ENCODE results near the gene CKAP2L.

Gene CKAP2L

DNA sequence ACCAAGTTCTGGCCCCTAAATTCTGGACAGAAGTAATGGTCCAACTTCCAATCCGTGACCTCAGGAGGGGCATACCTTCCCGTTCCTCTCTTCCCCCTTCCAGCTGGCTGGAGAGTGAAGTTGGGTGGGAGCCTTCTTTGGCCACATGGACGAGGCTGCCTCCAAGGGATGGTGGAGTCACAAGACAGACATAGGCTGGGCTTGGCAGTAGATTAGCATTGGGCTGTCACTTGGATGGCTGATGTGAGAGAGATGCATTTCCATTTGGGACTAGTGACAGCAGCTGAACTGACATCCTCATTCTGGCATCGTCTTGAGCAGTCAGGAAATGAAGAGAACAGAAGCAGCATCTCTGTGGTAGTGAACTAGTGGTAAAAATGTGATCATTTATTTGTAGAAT, 31.0 kb downstream of the CKAP2L start:
- peaks cover 13% of the 10 kb centered on the region for H3K36me3 ChIP-seq
- TF ChIP-seq, protein P1, sequence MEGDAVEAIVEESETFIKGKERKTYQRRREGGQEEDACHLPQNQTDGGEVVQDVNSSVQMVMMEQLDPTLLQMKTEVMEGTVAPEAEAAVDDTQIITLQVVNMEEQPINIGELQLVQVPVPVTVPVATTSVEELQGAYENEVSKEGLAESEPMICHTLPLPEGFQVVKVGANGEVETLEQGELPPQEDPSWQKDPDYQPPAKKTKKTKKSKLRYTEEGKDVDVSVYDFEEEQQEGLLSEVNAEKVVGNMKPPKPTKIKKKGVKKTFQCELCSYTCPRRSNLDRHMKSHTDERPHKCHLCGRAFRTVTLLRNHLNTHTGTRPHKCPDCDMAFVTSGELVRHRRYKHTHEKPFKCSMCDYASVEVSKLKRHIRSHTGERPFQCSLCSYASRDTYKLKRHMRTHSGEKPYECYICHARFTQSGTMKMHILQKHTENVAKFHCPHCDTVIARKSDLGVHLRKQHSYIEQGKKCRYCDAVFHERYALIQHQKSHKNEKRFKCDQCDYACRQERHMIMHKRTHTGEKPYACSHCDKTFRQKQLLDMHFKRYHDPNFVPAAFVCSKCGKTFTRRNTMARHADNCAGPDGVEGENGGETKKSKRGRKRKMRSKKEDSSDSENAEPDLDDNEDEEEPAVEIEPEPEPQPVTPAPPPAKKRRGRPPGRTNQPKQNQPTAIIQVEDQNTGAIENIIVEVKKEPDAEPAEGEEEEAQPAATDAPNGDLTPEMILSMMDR (IDR thresholded peaks at IDR 0.05; ENCODE audit: low read depth, low read length) = no peak
- no peaks in the 10 kb centered on the region for H3K9me3 ChIP-seq (ENCODE audit: severe bottlenecking)
- no peak overlapping the region for H3K27ac ChIP-seq
- no peak for DNase-seq
- no peak overlapping the region for H3K4me3 ChIP-seq (ENCODE audit: low read depth, low read length)
- H3K27me3 ChIP-seq (ENCODE audit: insufficient read depth, low read depth, severe bottlenecking) = no peaks in the 10 kb centered on the region

DNA sequence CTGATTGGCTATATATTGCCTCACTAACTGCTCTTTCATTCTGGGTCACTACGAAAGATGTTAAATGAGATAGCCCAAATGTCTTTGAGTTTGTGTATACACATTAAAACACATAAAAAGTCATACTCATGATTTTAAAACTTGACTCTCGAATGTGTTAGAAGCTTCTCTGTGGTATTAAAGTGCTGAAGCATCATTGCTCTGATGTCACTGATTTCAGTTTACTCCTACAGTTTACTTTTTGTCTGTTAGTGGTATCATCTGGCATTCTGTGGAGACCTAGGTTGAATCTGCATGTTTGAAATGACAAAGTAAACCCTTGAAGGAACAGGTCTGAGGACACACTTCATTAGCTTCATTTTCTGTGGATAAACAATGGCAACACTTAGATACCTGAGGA, 32.9 kb downstream of the CKAP2L start:
- Histone ChIP-seq H3K9me3 (ENCODE audit: severe bottlenecking) (no peaks in the 10 kb centered on the region), H3K27ac (no peak overlapping the region), H3K4me3 (ENCODE audit: low read depth, low read length) (no peak overlapping the region), H3K36me3 (no peaks in the 10 kb centered on the region), H3K27me3 (ENCODE audit: insufficient read depth, low read depth, severe bottlenecking) (no peaks in the 10 kb centered on the region)
- TF ChIP-seq, protein P1 (IDR thresholded peaks at IDR 0.05; ENCODE audit: low read depth, low read length) = no peak
- no peak for DNase-seq

DNA sequence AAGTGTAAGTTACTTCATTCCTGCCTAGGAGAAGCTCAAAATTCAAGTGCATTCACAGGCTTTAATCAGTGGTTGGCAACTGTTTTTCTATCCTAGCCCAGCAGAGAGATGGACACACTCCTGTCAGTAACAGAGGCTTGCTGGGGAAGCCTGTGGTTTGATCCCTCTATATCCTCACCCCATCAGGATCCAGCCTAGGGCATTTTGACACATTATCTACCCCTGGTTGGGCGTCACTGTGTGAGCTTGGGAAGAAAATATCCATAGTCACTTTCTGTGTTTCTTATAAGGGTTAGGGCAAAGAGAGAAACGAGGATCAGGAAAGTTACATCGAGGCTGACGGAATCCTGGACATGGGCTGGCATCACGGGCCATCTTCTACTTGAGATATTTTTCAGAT, 33.6 kb downstream of the CKAP2L start:
- no peak overlapping the region for H3K4me3 ChIP-seq (ENCODE audit: low read depth, low read length)
- no peaks in the 10 kb centered on the region for H3K9me3 ChIP-seq (ENCODE audit: severe bottlenecking)
- H3K36me3 ChIP-seq = no peaks in the 10 kb centered on the region
- H3K27ac ChIP-seq = no peak overlapping the region
- TF ChIP-seq, protein P1 (IDR thresholded peaks at IDR 0.05; ENCODE audit: low read depth, low read length) = no peak
- no peak for DNase-seq
- no peaks in the 10 kb centered on the region for H3K27me3 ChIP-seq (ENCODE audit: insufficient read depth, low read depth, severe bottlenecking)

DNA sequence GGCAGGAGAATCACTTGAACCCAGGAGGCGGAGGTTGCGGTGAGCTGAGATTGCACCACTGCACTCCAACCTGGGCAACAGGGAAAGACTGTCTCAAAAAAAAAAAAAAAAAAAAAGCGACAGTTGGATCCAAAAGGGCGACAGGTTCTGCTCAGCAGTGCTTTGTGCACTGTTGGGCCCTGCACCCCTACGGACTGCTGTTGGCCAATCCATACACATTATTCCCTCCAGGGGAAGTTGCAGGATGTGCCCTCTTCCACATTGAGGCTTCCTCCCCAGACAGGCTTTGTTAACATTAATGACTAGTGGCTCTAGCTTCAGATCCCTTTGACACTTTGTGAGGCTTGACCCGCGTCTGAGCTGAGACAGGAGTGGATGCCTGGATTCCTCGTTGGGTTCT, 34.2 kb downstream of the CKAP2L start:
- no peak for DNase-seq
- H3K4me3 ChIP-seq (ENCODE audit: low read depth, low read length) = no peak overlapping the region
- H3K27me3 ChIP-seq (ENCODE audit: insufficient read depth, low read depth, severe bottlenecking) = no peaks in the 10 kb centered on the region
- H3K36me3 ChIP-seq = no peaks in the 10 kb centered on the region
- no peaks in the 10 kb centered on the region for H3K9me3 ChIP-seq (ENCODE audit: severe bottlenecking)
- H3K27ac ChIP-seq = no peak overlapping the region
- TF ChIP-seq, protein P1 (IDR thresholded peaks at IDR 0.05; ENCODE audit: low read depth, low read length) = no peak

DNA sequence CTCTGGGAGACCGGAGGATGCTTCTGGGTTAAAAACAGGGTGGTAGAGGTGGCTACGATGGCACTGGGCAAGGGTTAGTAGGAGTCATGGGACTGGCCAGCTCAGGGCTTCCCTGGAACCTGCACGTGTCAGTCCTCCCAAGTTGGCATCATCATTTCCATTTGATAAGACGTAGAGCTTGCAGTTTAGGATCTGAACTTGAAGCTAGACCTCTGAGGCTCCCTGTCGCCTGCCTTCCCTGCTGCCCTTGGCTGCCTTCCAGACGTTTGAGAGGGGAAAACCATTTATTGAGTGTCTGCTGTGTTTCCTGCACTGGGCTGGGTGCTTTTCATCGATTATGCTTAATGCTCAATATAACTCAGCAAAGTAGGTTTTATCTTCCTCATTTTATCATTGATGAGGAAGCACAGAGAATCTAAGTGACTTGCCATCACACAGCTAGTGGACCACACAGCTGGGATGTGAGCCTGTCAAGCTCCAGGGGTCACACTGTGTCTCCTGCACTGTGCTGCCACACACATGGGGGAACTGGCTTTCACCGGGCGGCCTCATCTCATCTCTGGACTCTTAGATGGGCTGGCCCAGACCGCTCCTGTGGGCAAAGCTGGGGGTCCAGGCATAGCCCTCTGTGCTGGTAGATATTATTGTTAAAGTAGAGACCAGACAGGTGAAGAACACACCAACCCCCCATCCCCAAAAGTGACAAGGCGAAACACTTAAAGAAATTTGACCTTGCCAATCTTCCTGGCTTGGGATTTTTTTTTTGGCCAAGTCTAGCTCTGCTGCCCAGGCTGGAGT, 35.8 kb downstream of the CKAP2L start:
- TF ChIP-seq, protein P1 (IDR thresholded peaks at IDR 0.05; ENCODE audit: low read depth, low read length) = no peak
- Histone ChIP-seq H3K36me3 (no peaks in the 10 kb centered on the region), H3K4me3 (ENCODE audit: low read depth, low read length) (no peak overlapping the region), H3K27me3 (ENCODE audit: insufficient read depth, low read depth, severe bottlenecking) (no peaks in the 10 kb centered on the region), H3K27ac (no peak overlapping the region), H3K9me3 (ENCODE audit: severe bottlenecking) (no peaks in the 10 kb centered on the region)
- DNase-seq = no peak

DNA sequence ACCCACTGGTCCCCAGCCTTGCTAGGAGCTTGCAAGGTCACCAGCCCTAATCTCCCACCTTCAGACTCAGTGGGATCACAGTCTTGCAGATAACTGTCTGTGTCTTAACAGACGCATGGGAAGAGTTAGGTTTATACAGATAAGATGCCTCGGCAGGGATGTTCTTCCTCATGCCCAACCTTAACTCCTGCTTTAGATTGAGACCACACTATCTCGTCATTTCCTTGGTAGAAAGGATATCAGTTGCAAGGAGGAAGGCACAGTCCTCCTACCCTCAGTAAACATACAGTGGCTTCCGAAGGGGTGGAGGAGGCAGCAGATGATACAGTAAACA, 36.4 kb downstream of the CKAP2L start:
- TF ChIP-seq, protein P1 (IDR thresholded peaks at IDR 0.05; ENCODE audit: low read depth, low read length) = no peak
- Histone ChIP-seq H3K36me3 (no peaks in the 10 kb centered on the region), H3K27ac (no peak overlapping the region), H3K4me3 (ENCODE audit: low read depth, low read length) (no peak overlapping the region), H3K9me3 (ENCODE audit: severe bottlenecking) (no peaks in the 10 kb centered on the region), H3K27me3 (ENCODE audit: insufficient read depth, low read depth, severe bottlenecking) (no peaks in the 10 kb centered on the region)
- no peak for DNase-seq

Measured in WERI-Rb-1 (cell line).